Measurements from ENCODE around the gene P2RY13.

Gene P2RY13

GRCh38 chr3:151346292-151346691 is 16.9 kb upstream of the P2RY13 start:
- TF ChIP-seq CTCF (IDR thresholded peaks at IDR 0.05; ENCODE audit: low read depth, low read length): no peak
- no peak overlapping the region for H3K4me3 ChIP-seq (replicated peaks in 1 of 2; ENCODE audit: low read depth in 2 of 2, low read length in 2 of 2)
- no peak for DNase-seq (ENCODE audit: low read depth in 2 of 2)

- H3K4me3 ChIP-seq (replicated peaks in 1 of 2; ENCODE audit: low read depth in 2 of 2, low read length in 2 of 2): no peak overlapping the region
- TF ChIP-seq CTCF (IDR thresholded peaks at IDR 0.05; ENCODE audit: low read depth, low read length): no peak
Observed at GRCh38 chr3:151345859-151346258, 16.5 kb upstream of the P2RY13 start.

DNA sequence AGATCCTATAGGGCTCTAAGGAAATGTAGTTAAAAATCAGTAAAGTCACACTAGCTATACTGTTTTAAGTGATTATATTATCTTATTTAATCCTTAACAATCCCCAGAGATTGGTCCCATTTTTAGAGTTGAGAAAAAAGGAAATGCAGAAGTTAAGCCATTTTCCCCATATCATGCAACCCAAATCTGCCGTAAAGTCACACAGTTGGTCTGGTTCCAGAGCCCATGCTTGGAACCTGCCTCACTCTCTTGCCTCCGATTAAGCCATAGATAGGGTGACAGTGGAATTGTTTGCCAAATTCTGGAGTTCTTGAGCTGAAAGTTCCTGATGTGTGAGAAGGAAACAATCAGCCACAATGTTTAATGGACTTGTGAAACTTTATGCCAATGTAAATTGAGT is 2.3 kb upstream of the P2RY13 start:
- TF ChIP-seq CTCF (IDR thresholded peaks at IDR 0.05; ENCODE audit: low read depth, low read length): no peak
- no peak for DNase-seq (ENCODE audit: low read depth in 2 of 2)
- no peak overlapping the region for H3K4me3 ChIP-seq (replicated peaks in 1 of 2; ENCODE audit: low read depth in 2 of 2, low read length in 2 of 2)

More at GRCh38 chr3:151345859-151346258, 16.5 kb upstream of the P2RY13 start:
- DNase-seq (ENCODE audit: low read depth in 2 of 2): peak; percentile 69 to 70

DNA sequence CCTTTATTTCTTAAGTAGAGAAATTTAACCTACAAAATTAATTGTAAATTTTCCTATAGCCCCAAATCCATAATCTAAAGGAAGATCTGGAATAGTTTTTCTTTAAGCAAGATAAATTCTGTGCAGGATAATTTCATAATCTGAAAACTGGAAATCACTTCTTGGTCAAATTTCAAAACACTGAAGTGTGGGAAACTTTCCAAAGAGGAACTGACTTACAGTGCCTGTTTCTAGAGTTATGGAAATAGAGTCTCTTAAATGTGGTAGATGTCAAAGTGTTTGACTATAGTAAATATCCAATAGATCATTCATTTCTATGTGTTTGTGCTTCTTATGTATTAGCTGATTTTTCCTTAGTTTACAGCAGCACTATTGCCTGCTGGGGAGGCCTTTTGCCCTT is 1.6 kb upstream of the P2RY13 start:
- no peak for TF ChIP-seq CTCF (IDR thresholded peaks at IDR 0.05; ENCODE audit: low read depth, low read length)
- DNase-seq (ENCODE audit: low read depth in 2 of 2): peak in 1 of 2 donors; percentile 51
- no peak overlapping the region for H3K4me3 ChIP-seq (replicated peaks in 1 of 2; ENCODE audit: low read depth in 2 of 2, low read length in 2 of 2)

DNA sequence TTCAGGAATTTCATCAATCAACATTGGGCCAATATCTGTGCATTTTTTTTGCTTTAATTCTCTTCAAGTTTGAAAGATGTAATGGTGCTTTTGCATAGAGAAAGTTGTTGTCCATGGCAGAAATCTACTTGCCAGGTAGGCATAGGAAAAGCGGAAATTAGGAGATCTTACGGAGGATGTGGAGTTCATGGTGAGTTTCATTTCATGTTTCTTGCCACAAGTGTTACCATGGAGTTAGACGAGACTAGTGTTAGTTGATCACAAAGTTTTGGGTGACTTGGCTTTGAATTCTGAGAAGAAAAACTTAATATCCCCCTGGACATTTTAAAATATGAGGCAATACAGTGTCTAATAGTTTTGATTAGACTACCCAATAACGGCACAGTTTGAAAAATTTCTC is 1.0 kb upstream of the P2RY13 start:
- DNase-seq (ENCODE audit: low read depth in 2 of 2): no peak
- no peak overlapping the region for H3K4me3 ChIP-seq (replicated peaks in 1 of 2; ENCODE audit: low read depth in 2 of 2, low read length in 2 of 2)
- no peak for TF ChIP-seq CTCF (IDR thresholded peaks at IDR 0.05; ENCODE audit: low read depth, low read length)

GRCh38 chr3:151328298-151328995 is 902 bp downstream of the P2RY13 start:
- DNase-seq (ENCODE audit: low read depth in 2 of 2): peak; percentile 40 to 52
- TF ChIP-seq CTCF (IDR thresholded peaks at IDR 0.05; ENCODE audit: low read depth, low read length): no peak
- H3K4me3 ChIP-seq (replicated peaks in 1 of 2; ENCODE audit: low read depth in 2 of 2, low read length in 2 of 2): no peak overlapping the region
